GM23338 (cell line): ENCODE results near the gene MIGA1. TPM values are rescaled to one million over a fixed set of nuclear protein-coding genes. Genes with fewer than 3 reads are reported as not detected.
"Not testable (repeated sequence)": the region's sequence is repeated elsewhere in the genome, so short reads cannot be mapped to it uniquely, and the experiment has no call there.

Source experiments
- ATAC-seq: fragments of 200-7000 bp; cut with Tn5 transposase; 3 replicates; pipeline ENCODE4 v1.9.1; 2020
- DNase-seq: peaks from one replicate; pipeline ENCODE4 v3.0.0-alpha.2; 2015; ENCODE audit warnings: low spot score
- H2AFZ ChIP-seq: fragments of 200-600 bp; sonication (generic); 2 replicates; pipeline ENCODE4 v1.8.0; 2016; ENCODE audit warnings: antibody characterized with exemption, mild to moderate bottlenecking, moderate library complexity
- H3F3A ChIP-seq: fragments of 200-600 bp; sonication (generic); replicated peaks from 2 replicates; pipeline ENCODE4 v1.8.0; 2017; ENCODE audit warnings: antibody characterized with exemption, mixed run types, low read depth
- H3K27ac ChIP-seq: fragments of 200-600 bp; sonication (generic); 2 replicates; pipeline ENCODE4 v1.6.1; 2016; ENCODE audit warnings: low read depth
- H3K27me3 ChIP-seq: fragments of 200-600 bp; sonication (generic); 2 replicates; pipeline ENCODE4 v1.8.0; 2016; ENCODE audit warnings: mild to moderate bottlenecking, mixed run types, moderate library complexity; ENCODE audit not compliant: insufficient read depth
- H3K36me3 ChIP-seq: fragments of 200-600 bp; sonication (generic); 2 replicates; pipeline ENCODE4 v1.8.0; 2016; ENCODE audit warnings: mild to moderate bottlenecking; ENCODE audit not compliant: insufficient read depth
- H3K4me1 ChIP-seq: fragments of 200-600 bp; sonication (generic); 2 replicates; pipeline ENCODE4 v1.8.0; 2016; ENCODE audit warnings: mild to moderate bottlenecking, moderate library complexity; ENCODE audit not compliant: insufficient read depth
- H3K4me2 ChIP-seq: fragments of 200-600 bp; sonication (generic); 2 replicates; pipeline ENCODE4 v1.7.1; 2017; ENCODE audit warnings: mixed run types
- H3K4me3 ChIP-seq: fragments of 200-600 bp; sonication (generic); 2 replicates; pipeline ENCODE4 v1.6.1; 2016; ENCODE audit warnings: mixed run types
- H3K79me2 ChIP-seq: fragments of 200-600 bp; sonication (generic); replicated peaks from 2 replicates; pipeline ENCODE4 v1.8.0; 2017; ENCODE audit warnings: mild to moderate bottlenecking; ENCODE audit not compliant: insufficient read depth
- H3K9me2 ChIP-seq: fragments of 200-600 bp; sonication (generic); 2 replicates; pipeline ENCODE4 v1.8.0; 2017; ENCODE audit not compliant: insufficient read depth
- H4K20me1 ChIP-seq: fragments of 200-600 bp; sonication (generic); replicated peaks from 2 replicates; pipeline ENCODE4 v1.8.0; 2017; ENCODE audit warnings: mild to moderate bottlenecking; ENCODE audit not compliant: insufficient read depth
- H3K27ac Mint-ChIP-seq: 2 replicates; pipeline ENCODE4 v1.8.0; 2020; ENCODE audit warnings: inconsistent platforms, mild to moderate bottlenecking, moderate library complexity, mixed read lengths
- H3K27me3 Mint-ChIP-seq: 3 replicates; pipeline ENCODE4 v1.8.0; 2022; ENCODE audit warnings: low read depth, mild to moderate bottlenecking, moderate library complexity, mixed read lengths, inconsistent platforms; ENCODE audit not compliant: insufficient read depth, poor library complexity
- H3K36me3 Mint-ChIP-seq: 3 replicates; pipeline ENCODE4 v1.8.0; 2021; ENCODE audit warnings: low read depth, mild to moderate bottlenecking, inconsistent platforms, moderate library complexity, mixed read lengths
- H3K4me1 Mint-ChIP-seq: 3 replicates; pipeline ENCODE4 v1.8.0; 2020; ENCODE audit warnings: mild to moderate bottlenecking, inconsistent platforms, mixed read lengths
- H3K4me3 Mint-ChIP-seq: 3 replicates; pipeline ENCODE4 v1.8.0; 2021; ENCODE audit warnings: moderate library complexity, mild to moderate bottlenecking, inconsistent platforms, mixed read lengths
- H3K9me3 Mint-ChIP-seq: 3 replicates; pipeline ENCODE4 v1.8.0; 2020; ENCODE audit warnings: moderate library complexity, mild to moderate bottlenecking, inconsistent platforms, mixed read lengths
- CREB1 ChIP-seq: fragments of 250-450 bp; sonication (Bioruptor Pico); IDR thresholded peaks from 2 replicates; pipeline ENCODE4 v1.5.0; 2020; ENCODE audit warnings: low read depth, mild to moderate bottlenecking, moderate library complexity
- ETS1 ChIP-seq: IDR thresholded peaks from 2 replicates; pipeline ENCODE4 v1.6.1; 2016; ENCODE audit warnings: antibody characterized with exemption
- EZH2 ChIP-seq: fragments of 200-600 bp; sonication (generic); IDR thresholded peaks from one replicate; pipeline ENCODE4 v1.8.0; 2017; ENCODE audit warnings: antibody characterized with exemption, mild to moderate bottlenecking, low read depth; ENCODE audit not compliant: unreplicated experiment
- EZH2phosphoT487 ChIP-seq: fragments of 200-600 bp; sonication (generic); IDR thresholded peaks from one replicate; pipeline ENCODE4 v1.8.1; 2018; ENCODE audit warnings: antibody characterized with exemption; ENCODE audit not compliant: unreplicated experiment
- JUNB ChIP-seq: IDR thresholded peaks from one replicate; pipeline ENCODE4 v1.6.1; 2016; ENCODE audit warnings: antibody characterized with exemption; ENCODE audit not compliant: unreplicated experiment
- NANOG ChIP-seq: IDR thresholded peaks from 2 replicates; pipeline ENCODE4 v1.6.1; 2016; ENCODE audit warnings: antibody characterized with exemption, borderline replicate concordance
- POLR2AphosphoS5 ChIP-seq: IDR thresholded peaks from 2 replicates; pipeline ENCODE4 v1.6.1; 2016; ENCODE audit warnings: antibody characterized with exemption, low read depth
- STAT1 ChIP-seq: IDR thresholded peaks from one replicate; pipeline ENCODE4 v1.6.1; 2016; ENCODE audit warnings: antibody characterized with exemption; ENCODE audit not compliant: unreplicated experiment
- ZNF114 ChIP-seq: fragments of 250-450 bp; sonication (Bioruptor Pico); IDR thresholded peaks from 2 replicates; pipeline ENCODE4 v1.5.0; 2020; ENCODE audit warnings: mild to moderate bottlenecking, moderate library complexity
- ZNF331 ChIP-seq: fragments of 250-450 bp; sonication (Bioruptor Pico); IDR thresholded peaks from 2 replicates; pipeline ENCODE4 v1.5.0; 2020; ENCODE audit warnings: low read depth, mild to moderate bottlenecking, moderate library complexity
- polyA plus RNA-seq: library from polyadenylated mRNA; unstranded; fragments of >200 nt; fragmentation: Nextera tagmentation; extraction: Ambion mirVana; gene quantifications from 2 replicates; pipeline ENCODE4 v1.2.1, GENCODE V29; 2016
- total RNA-seq: library from RNA; depleted of rRNA; stranded (reverse); fragments of >200 nt; shearing (Covaris generic); gene quantifications from 2 replicates; pipeline ENCODE4 v1.2.3, GENCODE V29; 2014
- TF ChIP-seq, protein P1 (sequence below), 2 experiments: fragments of 200-600 bp in 1 of 2; sonication (generic) in 1 of 2; conservative IDR thresholded peaks; 2 replicates each; pipeline versions ENCODE4 v1.5.1 to v1.6.1; 2016 to 2017; ENCODE audit warnings: antibody characterized with exemption in 2 of 2, low read depth in 2 of 2, mild to moderate bottlenecking in 2 of 2, moderate library complexity in 1 of 2
- TF ChIP-seq, protein P2 (sequence below): IDR thresholded peaks from one replicate; pipeline ENCODE4 v1.6.1; 2018; ENCODE audit warnings: antibody characterized with exemption; ENCODE audit not compliant: unreplicated experiment

MIGA1 gene
- total and polyA plus RNA-seq, 2 experiments from 2014 or later: 3.4 to 7.5 TPM

- not testable (repeated sequence) for H3K4me3 ChIP-seq, H3K4me3 Mint-ChIP-seq, H3F3A ChIP-seq, H3K9me2 ChIP-seq, H3K79me2 ChIP-seq, DNase-seq, H3K36me3 ChIP-seq, H3K27me3 ChIP-seq, H3K4me1 Mint-ChIP-seq, H2AFZ ChIP-seq, H3K4me1 ChIP-seq, H3K27me3 Mint-ChIP-seq, H3K9me3 Mint-ChIP-seq, H3K27ac Mint-ChIP-seq, H4K20me1 ChIP-seq, H3K27ac ChIP-seq, H3K4me2 ChIP-seq, ATAC-seq
- peaks cover 19% of the 10 kb centered on the region; the same call in 2 of the 3 replicates for H3K36me3 Mint-ChIP-seq
Measured at GRCh38 chr1:77811589-77811988, 32.1 kb downstream of the MIGA1 start.

GRCh38 chr1:77817368-77818209 is 38.1 kb downstream of the MIGA1 start:
- Histone ChIP-seq H3K36me3 (peaks cover 3% of the 10 kb centered on the region; the same call in 1 of the 2 replicates), H3F3A (no peaks in the 10 kb centered on the region), H3K4me1 (no peaks in the 10 kb centered on the region), H3K4me3 (no peak overlapping the region), H3K27me3 (no peaks in the 10 kb centered on the region), H3K9me2 (no peaks in the 10 kb centered on the region), H3K4me2 (no peak overlapping the region), H3K79me2 (no peaks in the 10 kb centered on the region), H4K20me1 (no peaks in the 10 kb centered on the region), H3K27ac (no peak overlapping the region), H2AFZ (no peak overlapping the region)
- DNase-seq (no peak), ATAC-seq (no peak)
- peaks cover 20% of the 10 kb centered on the region; the same call in 2 of the 3 replicates for H3K36me3 Mint-ChIP-seq
- peaks cover 2% of the 10 kb centered on the region for H3K27me3 Mint-ChIP-seq
- H3K4me1 Mint-ChIP-seq: no peaks in the 10 kb centered on the region
- no peak overlapping the region for H3K27ac Mint-ChIP-seq
- H3K4me3 Mint-ChIP-seq: no peak overlapping the region
- H3K9me3 Mint-ChIP-seq: no peaks in the 10 kb centered on the region
- TF ChIP-seq, protein P1, sequence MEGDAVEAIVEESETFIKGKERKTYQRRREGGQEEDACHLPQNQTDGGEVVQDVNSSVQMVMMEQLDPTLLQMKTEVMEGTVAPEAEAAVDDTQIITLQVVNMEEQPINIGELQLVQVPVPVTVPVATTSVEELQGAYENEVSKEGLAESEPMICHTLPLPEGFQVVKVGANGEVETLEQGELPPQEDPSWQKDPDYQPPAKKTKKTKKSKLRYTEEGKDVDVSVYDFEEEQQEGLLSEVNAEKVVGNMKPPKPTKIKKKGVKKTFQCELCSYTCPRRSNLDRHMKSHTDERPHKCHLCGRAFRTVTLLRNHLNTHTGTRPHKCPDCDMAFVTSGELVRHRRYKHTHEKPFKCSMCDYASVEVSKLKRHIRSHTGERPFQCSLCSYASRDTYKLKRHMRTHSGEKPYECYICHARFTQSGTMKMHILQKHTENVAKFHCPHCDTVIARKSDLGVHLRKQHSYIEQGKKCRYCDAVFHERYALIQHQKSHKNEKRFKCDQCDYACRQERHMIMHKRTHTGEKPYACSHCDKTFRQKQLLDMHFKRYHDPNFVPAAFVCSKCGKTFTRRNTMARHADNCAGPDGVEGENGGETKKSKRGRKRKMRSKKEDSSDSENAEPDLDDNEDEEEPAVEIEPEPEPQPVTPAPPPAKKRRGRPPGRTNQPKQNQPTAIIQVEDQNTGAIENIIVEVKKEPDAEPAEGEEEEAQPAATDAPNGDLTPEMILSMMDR (conservative IDR thresholded peaks at IDR 0.05; ENCODE audit: low read depth in 2 of 2): no peak
- TF ChIP-seq EZH2: no peak
- no peak for TF ChIP-seq JUNB
- TF ChIP-seq STAT1: no peak
- no peak for TF ChIP-seq NANOG
- no peak for TF ChIP-seq CREB1 (CRISPR knock-in tag)
- TF ChIP-seq ETS1: no peak
- no peak for TF ChIP-seq ZNF331 (CRISPR knock-in tag)
- TF ChIP-seq EZH2phosphoT487: no peak
- no peak for TF ChIP-seq ZNF114
- TF ChIP-seq, protein P2, sequence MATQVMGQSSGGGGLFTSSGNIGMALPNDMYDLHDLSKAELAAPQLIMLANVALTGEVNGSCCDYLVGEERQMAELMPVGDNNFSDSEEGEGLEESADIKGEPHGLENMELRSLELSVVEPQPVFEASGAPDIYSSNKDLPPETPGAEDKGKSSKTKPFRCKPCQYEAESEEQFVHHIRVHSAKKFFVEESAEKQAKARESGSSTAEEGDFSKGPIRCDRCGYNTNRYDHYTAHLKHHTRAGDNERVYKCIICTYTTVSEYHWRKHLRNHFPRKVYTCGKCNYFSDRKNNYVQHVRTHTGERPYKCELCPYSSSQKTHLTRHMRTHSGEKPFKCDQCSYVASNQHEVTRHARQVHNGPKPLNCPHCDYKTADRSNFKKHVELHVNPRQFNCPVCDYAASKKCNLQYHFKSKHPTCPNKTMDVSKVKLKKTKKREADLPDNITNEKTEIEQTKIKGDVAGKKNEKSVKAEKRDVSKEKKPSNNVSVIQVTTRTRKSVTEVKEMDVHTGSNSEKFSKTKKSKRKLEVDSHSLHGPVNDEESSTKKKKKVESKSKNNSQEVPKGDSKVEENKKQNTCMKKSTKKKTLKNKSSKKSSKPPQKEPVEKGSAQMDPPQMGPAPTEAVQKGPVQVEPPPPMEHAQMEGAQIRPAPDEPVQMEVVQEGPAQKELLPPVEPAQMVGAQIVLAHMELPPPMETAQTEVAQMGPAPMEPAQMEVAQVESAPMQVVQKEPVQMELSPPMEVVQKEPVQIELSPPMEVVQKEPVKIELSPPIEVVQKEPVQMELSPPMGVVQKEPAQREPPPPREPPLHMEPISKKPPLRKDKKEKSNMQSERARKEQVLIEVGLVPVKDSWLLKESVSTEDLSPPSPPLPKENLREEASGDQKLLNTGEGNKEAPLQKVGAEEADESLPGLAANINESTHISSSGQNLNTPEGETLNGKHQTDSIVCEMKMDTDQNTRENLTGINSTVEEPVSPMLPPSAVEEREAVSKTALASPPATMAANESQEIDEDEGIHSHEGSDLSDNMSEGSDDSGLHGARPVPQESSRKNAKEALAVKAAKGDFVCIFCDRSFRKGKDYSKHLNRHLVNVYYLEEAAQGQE: no peak
- TF ChIP-seq POLR2AphosphoS5: no peak
